HepG2 (cell line): ENCODE results near the gene ST6GAL2. TPM values are rescaled to one million over a fixed set of nuclear protein-coding genes. Genes with fewer than 3 reads are reported as not detected.

ENCODE experiments used
- ATAC-seq: fragments of 200-7000 bp; cut with Tn5 transposase; 3 replicates; pipeline ENCODE4 v1.9.1; 2020; ENCODE audit warnings: mild to moderate bottlenecking, moderate library complexity
- BruUV-seq: library from RNA; stranded (reverse); fragments of 400-500 nt; replicated peaks from 2 replicates; lab custom pipeline; 2021; lab: Mats Ljungman, UMichigan
- CTCF ChIA-PET: fragments of 300-600 bp; formaldehyde crosslinking; extraction: SDS; loops from one replicate; lab custom pipeline; 2021; ENCODE audit warnings: low total read pairs, inconsistent platforms, low intra/inter-chr PET ratio; lab: Yijun Ruan, JAX
- POLR2A ChIA-PET: fragments of 350-600 bp; sonication (Branson Sonifier 250); formaldehyde crosslinking; loops from one replicate; lab custom pipeline; 2020; ENCODE audit warnings: antibody characterized with exemption, inconsistent platforms; lab: Yijun Ruan, JAX
- DNase-seq: peaks from one replicate; pipeline ENCODE4 v3.0.0-alpha.2; 2015; ENCODE audit warnings: low spot score
- FAIRE-seq: peaks from 3 replicates; lab custom pipeline; 2011; peaks lifted over from hg19 to GRCh38; lab: Jason Lieb, UNC
- H2AFZ ChIP-seq: one replicate; pipeline ENCODE4 v1.6.1; 2011; ENCODE audit warnings: low read length, inconsistent platforms
- H3K27ac ChIP-seq: fragments of 300-600 bp; 3 replicates; pipeline ENCODE4 v1.8.0; 2011; ENCODE audit warnings: mixed run types, mild to moderate bottlenecking, mixed read lengths, low read length, inconsistent platforms; ENCODE audit not compliant: insufficient read depth; ENCODE audit errors: extremely low read length
- H3K27me3 ChIP-seq, 2 experiments: fragments of 200-600 bp in 1 of 2; 2 replicates in 1 of 2; 3 replicates in 1 of 2; pipeline versions ENCODE4 v1.6.0 to v1.8.0; 2011; ENCODE audit warnings: low read length in 2 of 2, mild to moderate bottlenecking in 2 of 2, moderate library complexity in 2 of 2, inconsistent platforms in 1 of 2; ENCODE audit not compliant: insufficient read depth in 2 of 2, control insufficient read depth in 1 of 2
- H3K36me3 ChIP-seq, 2 experiments: fragments of 200-600 bp in 1 of 2; replicated peaks in 1 of 2; 2 replicates in 1 of 2; 3 replicates in 1 of 2; pipeline versions ENCODE4 v1.5.1 to v1.8.0; 2011; ENCODE audit warnings: low read length in 2 of 2, inconsistent platforms in 1 of 2; ENCODE audit not compliant: insufficient read depth in 2 of 2, control insufficient read depth in 1 of 2
- H3K4me1 ChIP-seq: 2 replicates; pipeline ENCODE4 v1.5.1; 2012; ENCODE audit warnings: low read length, inconsistent platforms; ENCODE audit not compliant: insufficient read depth
- H3K4me2 ChIP-seq: 2 replicates; pipeline ENCODE4 v1.6.0; 2011; ENCODE audit warnings: low read depth, low read length, inconsistent platforms
- H3K4me3 ChIP-seq, 3 experiments: fragments of 200-600 bp in 1 of 3; sonication (generic), shearing (Covaris generic) in 1 of 3; replicated peaks in 1 of 3; 2 replicates each; pipeline ENCODE4 v1.5.1; 2011 to 2016; ENCODE audit warnings: low read length in 3 of 3, inconsistent platforms in 2 of 3, low read depth in 2 of 3, mild to moderate bottlenecking in 2 of 3, control low read depth in 1 of 3, mixed read lengths in 1 of 3; ENCODE audit not compliant: insufficient read depth in 1 of 3
- H3K79me2 ChIP-seq: one replicate; pipeline ENCODE4 v1.6.1; 2011; ENCODE audit warnings: low read length, inconsistent platforms; ENCODE audit not compliant: insufficient read depth
- H3K9ac ChIP-seq: 2 replicates; pipeline ENCODE4 v1.6.0; 2011; ENCODE audit warnings: mild to moderate bottlenecking, low read depth, low read length, inconsistent platforms; ENCODE audit not compliant: insufficient read depth
- H3K9me3 ChIP-seq: 2 replicates; pipeline ENCODE4 v1.5.1; 2012; ENCODE audit warnings: mild to moderate bottlenecking, low read length
- H4K20me1 ChIP-seq: 2 replicates; pipeline ENCODE4 v1.6.0; 2011; ENCODE audit warnings: inconsistent platforms, mild to moderate bottlenecking, low read length, moderate library complexity; ENCODE audit not compliant: insufficient read depth
- ARID2 ChIP-seq: sonication (generic); formaldehyde crosslinking; IDR thresholded peaks from 2 replicates; pipeline ENCODE4 v1.8.1; 2022; ENCODE audit warnings: mild to moderate bottlenecking, missing genetic modification reagents, borderline replicate concordance
- KLF13 ChIP-seq: sonication (generic); formaldehyde crosslinking; IDR thresholded peaks from 2 replicates; pipeline ENCODE4 v1.4.0; 2020; ENCODE audit warnings: mild to moderate bottlenecking, missing genetic modification reagents
- MEIS2 ChIP-seq: sonication (generic); formaldehyde crosslinking; IDR thresholded peaks from 2 replicates; pipeline ENCODE4 v1.9.0; 2021; ENCODE audit warnings: mild to moderate bottlenecking, missing genetic modification reagents
- MXD1 ChIP-seq: sonication (generic); formaldehyde crosslinking; IDR thresholded peaks from 2 replicates; pipeline ENCODE4 v1.4.0; 2020; ENCODE audit warnings: mild to moderate bottlenecking, missing genetic modification reagents
- SETDB1 ChIP-seq: sonication (generic); formaldehyde crosslinking; IDR thresholded peaks from 2 replicates; pipeline ENCODE4 v1.5.1; 2020; ENCODE audit warnings: missing genetic modification reagents, mild to moderate bottlenecking, borderline replicate concordance
- TAF15 ChIP-seq: fragments of 200-400 bp; formaldehyde crosslinking; IDR thresholded peaks from one replicate; pipeline ENCODE4 v1.6.1; 2018; ENCODE audit warnings: mild to moderate bottlenecking, low read depth, low read length; ENCODE audit not compliant: poor library complexity, severe bottlenecking
- TBX3 ChIP-seq: fragments of 450-650 bp; IDR thresholded peaks from 2 replicates; pipeline ENCODE4 v1.6.1; 2017; ENCODE audit warnings: antibody characterized with exemption, mild to moderate bottlenecking, inconsistent platforms, borderline replicate concordance
- ZNF446 ChIP-seq: sonication (generic); formaldehyde crosslinking; IDR thresholded peaks from 2 replicates; pipeline ENCODE4 v1.5.0; 2020; ENCODE audit warnings: mild to moderate bottlenecking, missing genetic modification reagents
- ZNF605 ChIP-seq: sonication (generic); formaldehyde crosslinking; IDR thresholded peaks from 2 replicates; pipeline ENCODE4 v1.8.0; 2022; ENCODE audit warnings: mild to moderate bottlenecking, missing genetic modification reagents
- ZNF670 ChIP-seq: sonication (generic); formaldehyde crosslinking; IDR thresholded peaks from 2 replicates; pipeline ENCODE4 v1.8.0; 2022; ENCODE audit warnings: mild to moderate bottlenecking, missing genetic modification reagents, borderline replicate concordance
- ZNF724P ChIP-seq: sonication (generic); formaldehyde crosslinking; IDR thresholded peaks from 2 replicates; pipeline ENCODE4 v1.8.0; 2022; ENCODE audit warnings: missing genetic modification reagents, borderline replicate concordance
- WGBS: methylation state at CpG from one replicate; pipeline ENCODE4 v1.1.6; 2017; ENCODE audit warnings: low lambda C conversion rate; 5-methylcytosine and 5-hydroxymethylcytosine counted together
- in situ Hi-C: cut with HindIII; loops from 2 replicates; pipeline ENCODE4 v1.10.0; 2017; ENCODE audit warnings: low pct_unique_long_range_greater_than_20kb; ENCODE audit not compliant: extremely low pct_ligation_motif_present
- intact Hi-C: fragments of 100-400 bp; cut with micrococcal nuclease; formaldehyde crosslinking; loops from one replicate; pipeline ENCODE4 v1.10.0; 2022; ENCODE audit not compliant: unreplicated experiment
- polyA plus RNA-seq, 8 experiments: library from polyadenylated mRNA; depleted of rRNA in 3 of 8; stranded (reverse) in 7 of 8; unstranded in 1 of 8; fragments of >200 nt; fragmentation: Illumina TruSeq in 4 of 8; extraction: Trizol in 4 of 8; gene quantifications; 2 replicates each; pipeline versions ENCODE4 v1.2.1 to v1.2.3, GENCODE V29; 2011 to 2016; ENCODE audit warnings: low read depth in 4 of 8, missing spikeins in 1 of 8, mixed read lengths in 1 of 8; ENCODE audit not compliant: insufficient read depth in 1 of 8
- total RNA-seq, 5 experiments: library from RNA; depleted of rRNA; stranded (reverse); fragments of >200 nt; fragmentation: Illumina TruSeq; extraction: Trizol; gene quantifications; 2 replicates each; pipeline ENCODE4 v1.2.3, GENCODE V29; 2016; ENCODE audit warnings: low read depth in 1 of 5
- TF ChIP-seq, protein P1 (sequence below): sonication (generic); formaldehyde crosslinking; IDR thresholded peaks from 2 replicates; pipeline ENCODE4 v1.4.0; 2020; ENCODE audit warnings: missing genetic modification reagents
- TF ChIP-seq, protein P2 (sequence below): sonication (generic); formaldehyde crosslinking; IDR thresholded peaks from 2 replicates; pipeline ENCODE4 v1.9.0; 2022; ENCODE audit warnings: missing genetic modification reagents, mild to moderate bottlenecking, borderline replicate concordance
- TF ChIP-seq, protein P3 (sequence below): fragments of 450-650 bp; IDR thresholded peaks from 2 replicates; pipeline ENCODE4 v1.6.1; 2016

ST6GAL2 gene
- total and polyA plus RNA-seq, 2 of the 13 experiments (the other 11 are each of a cell fraction or from before 2014, with no cell fraction given) = not detected

GRCh38 chr2:106867196-106867953 is 18.6 kb downstream of the ST6GAL2 start:
- no peaks in the 10 kb centered on the region for H3K36me3 ChIP-seq
- ChIA-PET POLR2A (no interaction called here), CTCF (interaction anchor here (1.4 kb wide), 1 partner anchor 229 kb away, joined by 3 read pairs; no protein-coding TSS in a partner anchor)
- no TSS peak for BruUV-seq
- H4K20me1 ChIP-seq = no peaks in the 10 kb centered on the region
- no peak overlapping the region for H3K9ac ChIP-seq
- H3K27ac ChIP-seq = no peak overlapping the region
- ATAC-seq (no peak), DNase-seq (no peak), FAIRE-seq (no peak)
- no peak overlapping the region for H3K4me3 ChIP-seq
- H3K27me3 ChIP-seq = no peaks in the 10 kb centered on the region; a peak in 1 of 5 replicates
- TF ChIP-seq SETDB1 (CRISPR knock-in tag) (no peak), ARID2 (no peak), TBX3 (no peak), MXD1 (no peak), ZNF670 (CRISPR knock-in tag) (no peak), KLF13 (no peak), TAF15 (no peak), ZNF724P (CRISPR knock-in tag) (no peak), ZNF446 (CRISPR knock-in tag) (no peak), ZNF605 (CRISPR knock-in tag) (no peak), MEIS2 (CRISPR knock-in tag) (no peak)
- TF ChIP-seq, protein P1, sequence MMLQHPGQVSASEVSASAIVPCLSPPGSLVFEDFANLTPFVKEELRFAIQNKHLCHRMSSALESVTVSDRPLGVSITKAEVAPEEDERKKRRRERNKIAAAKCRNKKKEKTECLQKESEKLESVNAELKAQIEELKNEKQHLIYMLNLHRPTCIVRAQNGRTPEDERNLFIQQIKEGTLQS (CRISPR knock-in tag) = no peak
- TF ChIP-seq, protein P2, sequence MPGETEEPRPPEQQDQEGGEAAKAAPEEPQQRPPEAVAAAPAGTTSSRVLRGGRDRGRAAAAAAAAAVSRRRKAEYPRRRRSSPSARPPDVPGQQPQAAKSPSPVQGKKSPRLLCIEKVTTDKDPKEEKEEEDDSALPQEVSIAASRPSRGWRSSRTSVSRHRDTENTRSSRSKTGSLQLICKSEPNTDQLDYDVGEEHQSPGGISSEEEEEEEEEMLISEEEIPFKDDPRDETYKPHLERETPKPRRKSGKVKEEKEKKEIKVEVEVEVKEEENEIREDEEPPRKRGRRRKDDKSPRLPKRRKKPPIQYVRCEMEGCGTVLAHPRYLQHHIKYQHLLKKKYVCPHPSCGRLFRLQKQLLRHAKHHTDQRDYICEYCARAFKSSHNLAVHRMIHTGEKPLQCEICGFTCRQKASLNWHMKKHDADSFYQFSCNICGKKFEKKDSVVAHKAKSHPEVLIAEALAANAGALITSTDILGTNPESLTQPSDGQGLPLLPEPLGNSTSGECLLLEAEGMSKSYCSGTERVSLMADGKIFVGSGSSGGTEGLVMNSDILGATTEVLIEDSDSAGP = no peak
- TF ChIP-seq, protein P3, sequence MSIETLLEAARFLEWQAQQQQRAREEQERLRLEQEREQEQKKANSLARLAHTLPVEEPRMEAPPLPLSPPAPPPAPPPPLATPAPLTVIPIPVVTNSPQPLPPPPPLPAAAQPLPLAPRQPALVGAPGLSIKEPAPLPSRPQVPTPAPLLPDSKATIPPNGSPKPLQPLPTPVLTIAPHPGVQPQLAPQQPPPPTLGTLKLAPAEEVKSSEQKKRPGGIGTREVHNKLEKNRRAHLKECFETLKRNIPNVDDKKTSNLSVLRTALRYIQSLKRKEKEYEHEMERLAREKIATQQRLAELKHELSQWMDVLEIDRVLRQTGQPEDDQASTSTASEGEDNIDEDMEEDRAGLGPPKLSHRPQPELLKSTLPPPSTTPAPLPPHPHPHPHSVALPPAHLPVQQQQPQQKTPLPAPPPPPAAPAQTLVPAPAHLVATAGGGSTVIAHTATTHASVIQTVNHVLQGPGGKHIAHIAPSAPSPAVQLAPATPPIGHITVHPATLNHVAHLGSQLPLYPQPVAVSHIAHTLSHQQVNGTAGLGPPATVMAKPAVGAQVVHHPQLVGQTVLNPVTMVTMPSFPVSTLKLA = no peak
- H3K79me2 ChIP-seq = no peaks in the 10 kb centered on the region
- no peaks in the 10 kb centered on the region for H3K9me3 ChIP-seq
- H3K4me2 ChIP-seq = no peak overlapping the region
- in situ Hi-C loops (no loop called here), intact Hi-C loops (no loop called here)
- whole genome bisulfite sequencing = 5% methylated on average over 10 of the region's 10 CpGs
- no peak overlapping the region for H2AFZ ChIP-seq
- H3K4me1 ChIP-seq = no peaks in the 10 kb centered on the region
